Gastrocnemius medialis (tissue), 4 donors: ENCODE data around the gene TERT.

Experiments used
- POLR2A ChIP-seq, 2 donors: fragments of 450-650 bp; IDR thresholded peaks; one replicate each; pipeline ENCODE4 v1.6.1; 2017; ENCODE audit warnings: antibody characterized with exemption in 2 of 2, mild to moderate bottlenecking in 2 of 2, moderate library complexity in 2 of 2
- TF ChIP-seq, protein P1 (sequence below), 5 experiments: fragments of 450-650 bp in 3 of 5; fragments of 200-600 bp in 2 of 5; sonication (generic) in 2 of 5; IDR thresholded peaks in 4 of 5; conservative IDR thresholded peaks in 1 of 5; 1 replicate in 4 of 5; 2 replicates in 1 of 5; pipeline ENCODE4 v1.5.1; 2016 to 2019; ENCODE audit warnings: antibody characterized with exemption in 5 of 5, mild to moderate bottlenecking in 3 of 5, moderate library complexity in 3 of 5

GRCh38 chr5:1215320-1216096, 79.4 kb downstream of the TERT start:
- TF ChIP-seq, protein P1, sequence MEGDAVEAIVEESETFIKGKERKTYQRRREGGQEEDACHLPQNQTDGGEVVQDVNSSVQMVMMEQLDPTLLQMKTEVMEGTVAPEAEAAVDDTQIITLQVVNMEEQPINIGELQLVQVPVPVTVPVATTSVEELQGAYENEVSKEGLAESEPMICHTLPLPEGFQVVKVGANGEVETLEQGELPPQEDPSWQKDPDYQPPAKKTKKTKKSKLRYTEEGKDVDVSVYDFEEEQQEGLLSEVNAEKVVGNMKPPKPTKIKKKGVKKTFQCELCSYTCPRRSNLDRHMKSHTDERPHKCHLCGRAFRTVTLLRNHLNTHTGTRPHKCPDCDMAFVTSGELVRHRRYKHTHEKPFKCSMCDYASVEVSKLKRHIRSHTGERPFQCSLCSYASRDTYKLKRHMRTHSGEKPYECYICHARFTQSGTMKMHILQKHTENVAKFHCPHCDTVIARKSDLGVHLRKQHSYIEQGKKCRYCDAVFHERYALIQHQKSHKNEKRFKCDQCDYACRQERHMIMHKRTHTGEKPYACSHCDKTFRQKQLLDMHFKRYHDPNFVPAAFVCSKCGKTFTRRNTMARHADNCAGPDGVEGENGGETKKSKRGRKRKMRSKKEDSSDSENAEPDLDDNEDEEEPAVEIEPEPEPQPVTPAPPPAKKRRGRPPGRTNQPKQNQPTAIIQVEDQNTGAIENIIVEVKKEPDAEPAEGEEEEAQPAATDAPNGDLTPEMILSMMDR (IDR thresholded peaks at IDR 0.05 in 4 of 5, conservative IDR thresholded peaks at IDR 0.05 in 1 of 5) = no peak
- TF ChIP-seq POLR2A (IDR thresholded peaks at IDR 0.05) = no peak
